GM12874 (cell line): ENCODE results near the gene SPSB3.

ENCODE experiments used
- CTCF ChIP-seq: IDR thresholded peaks from 2 replicates; pipeline ENCODE4 v1.5.1; 2011; ENCODE audit warnings: low read depth, mild to moderate bottlenecking, control low read depth, low read length, moderate library complexity; ENCODE audit not compliant: insufficient read depth

The SPSB3 gene

GRCh38 chr16:1785846-1786170, 3.4 kb upstream of the SPSB3 start:
- no peak for TF ChIP-seq CTCF

- no peak for TF ChIP-seq CTCF
These were observed 2.8 kb upstream of the SPSB3 start for GRCh38 chr16:1784977-1785845.

- no peak for TF ChIP-seq CTCF
These were observed 488 bp downstream of the SPSB3 start for GRCh38 chr16:1781758-1782407.

GRCh38 chr16:1781254-1781653, 1.1 kb downstream of the SPSB3 start:
- no peak for TF ChIP-seq CTCF

GRCh38 chr16:1780677-1781072, 1.7 kb downstream of the SPSB3 start:
- no peak for TF ChIP-seq CTCF

GRCh38 chr16:1779741-1780676, 2.4 kb downstream of the SPSB3 start:
- TF ChIP-seq CTCF = no peak

- TF ChIP-seq CTCF = no peak
These were observed 3.1 kb downstream of the SPSB3 start for GRCh38 chr16:1779234-1779701.
